Stimulated activated CD8-positive, alpha-beta memory T cell treated with anti-CD3 and anti-CD28 coated beads, Interleukin-7, amount 100 ng/mL, for 24 hours (primary cell): ENCODE data around the gene ENOSF1.

Experiments
- DNase-seq: peaks from one replicate; pipeline ENCODE4 v3.0.0-alpha.2; 2020; ENCODE audit warnings: low read depth

ENOSF1 gene

GRCh38 chr18:631560-631959 is 80.9 kb downstream of the ENOSF1 start:
- no peak for DNase-seq

DNA sequence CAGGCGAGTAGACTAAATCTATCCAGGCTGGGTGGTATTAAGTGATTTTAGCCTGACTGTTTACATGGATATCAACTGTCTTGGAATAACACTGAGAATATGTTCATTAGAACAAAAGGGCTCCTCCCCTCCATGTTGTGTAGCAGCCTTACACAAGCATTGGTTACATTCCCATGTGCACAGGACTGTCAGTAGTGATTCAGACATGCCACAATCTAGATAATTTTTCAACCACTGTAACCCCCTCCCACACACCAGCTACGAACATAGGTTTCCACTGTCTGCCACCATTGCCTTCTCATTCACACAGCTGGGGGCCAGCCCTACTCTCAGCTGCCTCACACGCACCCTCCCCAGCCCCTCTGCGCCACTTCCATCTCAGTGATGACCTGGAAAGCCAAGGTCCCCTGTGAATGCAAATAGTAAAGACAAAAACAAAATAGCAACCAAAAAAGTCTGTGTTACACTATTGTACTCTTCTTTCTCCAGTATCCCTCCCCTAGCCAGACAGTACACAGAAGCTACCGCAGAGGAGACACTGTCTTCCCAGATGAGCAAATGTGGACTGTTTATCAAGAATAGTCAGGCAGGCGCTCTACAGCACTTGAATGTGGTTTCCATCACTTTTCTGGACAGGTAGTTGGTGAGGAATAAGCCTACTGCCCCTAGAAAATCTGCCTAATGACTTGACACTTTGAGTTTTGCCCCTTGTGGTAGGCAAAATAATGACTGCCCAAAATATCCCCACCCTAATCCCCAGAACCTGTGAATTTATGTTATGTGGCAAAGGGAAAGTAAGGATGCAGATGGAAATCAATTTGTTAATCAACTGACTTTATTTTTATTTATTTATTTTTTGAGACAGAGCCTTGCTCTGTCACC is 82.9 kb downstream of the ENOSF1 start:
- DNase-seq = peak; percentile 3

- no peak for DNase-seq
These were observed 85.2 kb downstream of the ENOSF1 start for GRCh38 chr18:627231-627630.

- peak; percentile 44 for DNase-seq
These were observed 88.4 kb downstream of the ENOSF1 start for GRCh38 chr18:623761-624620.

DNA sequence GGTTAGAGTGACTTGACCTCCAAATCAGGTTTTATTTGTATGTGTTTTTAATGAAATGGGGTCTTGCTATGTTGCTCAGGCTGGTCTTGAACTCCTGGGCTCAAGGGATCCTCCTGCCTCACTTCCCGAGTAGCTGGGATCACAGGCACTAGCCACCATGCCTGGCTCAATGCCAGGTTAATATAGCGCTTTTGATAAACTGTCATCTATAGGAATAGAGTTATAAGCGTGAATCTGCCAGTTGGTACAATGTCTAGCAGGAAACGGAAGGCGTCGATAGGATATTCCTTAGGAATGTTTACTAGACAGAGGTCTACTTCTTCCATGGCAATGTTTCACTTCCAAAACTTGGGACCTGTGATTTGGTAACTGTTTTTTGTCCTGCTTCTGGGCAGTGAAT is 90.1 kb downstream of the ENOSF1 start:
- DNase-seq = no peak

DNA sequence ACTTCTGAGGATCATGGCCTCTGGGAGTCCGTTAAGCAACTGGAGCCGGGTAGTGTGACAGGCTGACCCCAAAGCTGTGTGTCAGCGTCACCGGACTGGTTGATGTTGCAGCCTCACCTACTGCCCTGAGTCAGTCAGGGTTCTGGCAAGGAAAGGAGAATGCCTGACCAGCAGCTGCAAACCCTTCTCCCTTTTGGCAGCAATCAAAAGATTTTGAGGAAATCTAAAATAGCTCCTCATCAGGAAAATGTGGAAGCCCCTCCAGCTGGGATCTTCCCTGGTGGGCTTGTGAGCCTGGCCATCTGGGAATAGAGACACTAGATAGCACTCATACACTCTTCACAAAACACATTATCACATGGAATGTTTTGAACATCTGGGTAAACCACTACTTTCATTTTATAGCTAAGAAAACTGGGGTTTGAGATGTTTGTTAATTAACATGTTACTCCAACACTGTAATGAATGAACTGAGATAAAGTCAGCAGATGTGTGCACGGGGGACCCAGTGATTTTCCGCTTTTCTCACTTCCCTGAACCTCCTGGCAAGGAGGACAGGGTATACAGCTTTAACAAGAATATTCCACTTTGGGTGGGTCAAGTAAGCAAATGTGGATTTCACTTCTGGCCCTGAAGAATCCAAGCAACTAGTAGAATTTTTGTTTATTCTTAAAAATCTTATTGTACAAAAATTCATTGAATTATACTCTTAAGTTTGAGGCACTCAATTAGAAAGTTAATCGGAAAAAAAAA is 91.0 kb downstream of the ENOSF1 start:
- no peak for DNase-seq
